HCT116 (cell line): ENCODE results near the gene SERHL2.

ENCODE experiments used
- CBX3 ChIP-seq: IDR thresholded peaks from 2 replicates; pipeline ENCODE4 v1.6.1; 2012; ENCODE audit warnings: low read depth
- EZH2 ChIP-seq: fragments of 200-600 bp; sonication (generic); IDR thresholded peaks from 2 replicates; pipeline ENCODE4 v1.6.1; 2017; ENCODE audit warnings: antibody characterized with exemption, mixed run types
- POLR2A ChIP-seq: IDR thresholded peaks from 2 replicates; pipeline ENCODE4 v1.7.0; 2011; ENCODE audit warnings: borderline replicate concordance; ENCODE audit not compliant: insufficient read depth, insufficient read length; ENCODE audit errors: extremely low read depth
- YY1 ChIP-seq: IDR thresholded peaks from 2 replicates; pipeline ENCODE4 v1.6.1; 2011; ENCODE audit warnings: low read length, low read depth, moderate library complexity, mild to moderate bottlenecking; ENCODE audit not compliant: insufficient replicate concordance; ENCODE audit errors: extremely low read depth
- ZFX ChIP-seq: fragments of 450-650 bp; IDR thresholded peaks from 2 replicates; pipeline ENCODE4 v1.6.1; 2017
- TF ChIP-seq, protein P1 (sequence below), 3 experiments: fragments of 200-600 bp in 1 of 3; sonication (generic) in 1 of 3; IDR thresholded peaks in 2 of 3; conservative IDR thresholded peaks in 1 of 3; 2 replicates each; pipeline ENCODE4 v1.5.1; 2012 to 2017; ENCODE audit warnings: low read depth in 2 of 3, low read length in 2 of 3, antibody characterized with exemption in 1 of 3, borderline replicate concordance in 1 of 3, control low read depth in 1 of 3, mild to moderate bottlenecking in 1 of 3, mixed read lengths in 1 of 3, mixed run types in 1 of 3, moderate library complexity in 1 of 3; ENCODE audit not compliant: insufficient read depth in 1 of 3
- TF ChIP-seq, protein P2 (sequence below): IDR thresholded peaks from 2 replicates; pipeline ENCODE4 v1.6.1; 2012

DNA sequence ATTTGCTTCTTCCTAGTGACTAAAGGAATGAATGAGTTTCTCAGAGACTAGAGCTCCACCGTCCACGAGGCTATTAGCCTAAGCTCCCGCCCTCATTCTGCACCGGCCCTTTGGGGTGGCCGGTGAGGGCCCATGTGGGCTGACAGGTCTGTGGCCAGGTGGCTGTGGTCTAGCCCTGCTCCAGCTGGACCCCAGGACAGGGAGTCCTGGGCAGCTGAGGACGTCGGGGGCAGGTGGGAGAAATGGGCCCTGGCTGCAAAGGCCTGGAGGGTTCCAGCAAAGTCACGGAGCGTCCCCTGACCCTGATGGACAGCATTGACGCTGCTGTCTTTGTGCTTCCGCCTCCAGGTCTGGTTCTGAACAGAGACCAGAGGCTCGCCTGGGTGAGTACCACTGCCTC, 12.2 kb downstream of the SERHL2 start:
- TF ChIP-seq, protein P1, sequence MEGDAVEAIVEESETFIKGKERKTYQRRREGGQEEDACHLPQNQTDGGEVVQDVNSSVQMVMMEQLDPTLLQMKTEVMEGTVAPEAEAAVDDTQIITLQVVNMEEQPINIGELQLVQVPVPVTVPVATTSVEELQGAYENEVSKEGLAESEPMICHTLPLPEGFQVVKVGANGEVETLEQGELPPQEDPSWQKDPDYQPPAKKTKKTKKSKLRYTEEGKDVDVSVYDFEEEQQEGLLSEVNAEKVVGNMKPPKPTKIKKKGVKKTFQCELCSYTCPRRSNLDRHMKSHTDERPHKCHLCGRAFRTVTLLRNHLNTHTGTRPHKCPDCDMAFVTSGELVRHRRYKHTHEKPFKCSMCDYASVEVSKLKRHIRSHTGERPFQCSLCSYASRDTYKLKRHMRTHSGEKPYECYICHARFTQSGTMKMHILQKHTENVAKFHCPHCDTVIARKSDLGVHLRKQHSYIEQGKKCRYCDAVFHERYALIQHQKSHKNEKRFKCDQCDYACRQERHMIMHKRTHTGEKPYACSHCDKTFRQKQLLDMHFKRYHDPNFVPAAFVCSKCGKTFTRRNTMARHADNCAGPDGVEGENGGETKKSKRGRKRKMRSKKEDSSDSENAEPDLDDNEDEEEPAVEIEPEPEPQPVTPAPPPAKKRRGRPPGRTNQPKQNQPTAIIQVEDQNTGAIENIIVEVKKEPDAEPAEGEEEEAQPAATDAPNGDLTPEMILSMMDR (IDR thresholded peaks at IDR 0.05 in 2 of 3, conservative IDR thresholded peaks at IDR 0.05 in 1 of 3; ENCODE audit: borderline replicate concordance in 1 of 3, insufficient read depth in 1 of 3, low read depth in 2 of 3, low read length in 2 of 3), result no peak
- TF ChIP-seq, protein P2, sequence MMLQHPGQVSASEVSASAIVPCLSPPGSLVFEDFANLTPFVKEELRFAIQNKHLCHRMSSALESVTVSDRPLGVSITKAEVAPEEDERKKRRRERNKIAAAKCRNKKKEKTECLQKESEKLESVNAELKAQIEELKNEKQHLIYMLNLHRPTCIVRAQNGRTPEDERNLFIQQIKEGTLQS, result no peak
- TF ChIP-seq EZH2 (no peak), CBX3 (no peak), POLR2A (no peak), YY1 (no peak), ZFX (no peak)
